GM23248 (cell line): Measurements from ENCODE around the gene IL17A. TPM values are rescaled to one million over a fixed set of nuclear protein-coding genes. Genes with fewer than 3 reads are reported as not detected.

Experiments
- DNase-seq: peaks from one replicate; pipeline ENCODE4 v3.0.0-alpha.2; 2015
- H2AFZ ChIP-seq: fragments of 200-600 bp; sonication (generic); 2 replicates; pipeline ENCODE4 v1.6.1; 2016; ENCODE audit warnings: antibody characterized with exemption
- H3F3A ChIP-seq: fragments of 200-600 bp; sonication (generic); 2 replicates; pipeline ENCODE4 v1.6.1; 2016; ENCODE audit warnings: mild to moderate bottlenecking, antibody characterized with exemption, mixed run types; ENCODE audit not compliant: insufficient read depth
- H3K27ac ChIP-seq: fragments of 200-600 bp; sonication (generic); 2 replicates; pipeline ENCODE4 v1.5.1; 2016; ENCODE audit warnings: mild to moderate bottlenecking
- H3K27me3 ChIP-seq: fragments of 200-600 bp; sonication (generic); replicated peaks from 2 replicates; pipeline ENCODE4 v1.6.1; 2016; ENCODE audit warnings: mild to moderate bottlenecking; ENCODE audit not compliant: insufficient read depth
- H3K36me3 ChIP-seq: fragments of 200-600 bp; sonication (generic); 2 replicates; pipeline ENCODE4 v1.6.1; 2016; ENCODE audit warnings: low read depth, mild to moderate bottlenecking
- H3K4me1 ChIP-seq: fragments of 200-600 bp; sonication (generic); 2 replicates; pipeline ENCODE4 v1.6.1; 2016; ENCODE audit warnings: mild to moderate bottlenecking; ENCODE audit not compliant: insufficient read depth
- H3K4me2 ChIP-seq: fragments of 200-600 bp; sonication (generic); one replicate; pipeline ENCODE4 v1.6.1; 2016; ENCODE audit warnings: mild to moderate bottlenecking; ENCODE audit not compliant: unreplicated experiment
- H3K4me3 ChIP-seq: fragments of 200-600 bp; sonication (generic); 2 replicates; pipeline ENCODE4 v1.5.1; 2016; ENCODE audit warnings: mild to moderate bottlenecking
- H3K79me2 ChIP-seq: fragments of 200-600 bp; sonication (generic); 2 replicates; pipeline ENCODE4 v1.6.1; 2016; ENCODE audit warnings: mild to moderate bottlenecking; ENCODE audit not compliant: insufficient read depth
- H3K9ac ChIP-seq: fragments of 200-600 bp; sonication (generic); 2 replicates; pipeline ENCODE4 v1.6.1; 2016; ENCODE audit warnings: mild to moderate bottlenecking
- H3K9me2 ChIP-seq: fragments of 200-600 bp; sonication (generic); 2 replicates; pipeline ENCODE4 v1.6.1; 2016; ENCODE audit warnings: mixed run types, mild to moderate bottlenecking, moderate library complexity; ENCODE audit not compliant: insufficient read depth
- H3K9me3 ChIP-seq: fragments of 200-600 bp; sonication (generic); one replicate; pipeline ENCODE4 v1.6.1; 2017; ENCODE audit warnings: low read depth
- H4K20me1 ChIP-seq: fragments of 200-600 bp; sonication (generic); 2 replicates; pipeline ENCODE4 v1.6.0; 2016; ENCODE audit not compliant: insufficient read depth
- EZH2 ChIP-seq: fragments of 200-600 bp; sonication (generic); IDR thresholded peaks from 2 replicates; pipeline ENCODE4 v1.6.1; 2018; ENCODE audit warnings: antibody characterized with exemption, mild to moderate bottlenecking; ENCODE audit not compliant: insufficient read depth, poor library complexity, severe bottlenecking
- EZH2phosphoT487 ChIP-seq: fragments of 200-600 bp; sonication (generic); IDR thresholded peaks from 2 replicates; pipeline ENCODE4 v1.6.1; 2018; ENCODE audit warnings: antibody characterized with exemption, moderate library complexity, mild to moderate bottlenecking, low read depth; ENCODE audit not compliant: insufficient read depth
- WGBS, 2 experiments: methylation state at CpG; one replicate each; pipeline ENCODE4 v1.1.6; 2015 to 2017; ENCODE audit warnings: low lambda C conversion rate in 2 of 2, low coverage in 1 of 2; ENCODE audit errors: missing lambda C conversion rate in 2 of 2; 5-methylcytosine and 5-hydroxymethylcytosine counted together
- in situ Hi-C: fragments of 300-500 bp; cut with MboI; formaldehyde crosslinking; loops from 2 replicates; pipeline ENCODE4 v1.15.0; 2020
- microRNA counts: library from miRNA; unstranded; fragments of <30 nt; microRNA quantifications from one replicate; lab custom pipeline; 2016
- microRNA-seq: library from miRNA; unstranded; fragments of <30 nt; microRNA quantifications from one replicate; pipeline ENCODE4, GENCODE V29; 2016; ENCODE audit warnings: borderline number of aligned reads
- polyA plus RNA-seq: library from polyadenylated mRNA; unstranded; fragments of >200 nt; fragmentation: Nextera tagmentation; extraction: Ambion mirVana; gene quantifications from 2 replicates; pipeline ENCODE4 v1.2.1, GENCODE V29; 2016
- small RNA-seq: library from RNA; depleted of rRNA; stranded (forward); fragments of <200 nt; gene quantifications from one replicate; pipeline ENCODE3, GENCODE V24; 2014; ENCODE audit warnings: low read depth, low replicate concordance
- total RNA-seq: library from RNA; depleted of rRNA; stranded (reverse); fragments of >200 nt; shearing (Covaris generic); gene quantifications from 2 replicates; pipeline ENCODE4 v1.2.3, GENCODE V29; 2014; rRNA removed

IL17A gene
- total and polyA plus RNA-seq, 2 experiments from 2014 or later, result not detected

GRCh38 chr6:52231406-52232127 lies 45.4 kb downstream of the IL17A start:
- Histone ChIP-seq H3K9ac (no peak overlapping the region), H3F3A (no peaks in the 10 kb centered on the region), H3K79me2 (no peaks in the 10 kb centered on the region), H3K9me2 (no peaks in the 10 kb centered on the region), H3K27me3 (no peaks in the 10 kb centered on the region), H3K9me3 (no peaks in the 10 kb centered on the region), H3K4me2 (no peak overlapping the region), H4K20me1 (no peaks in the 10 kb centered on the region), H3K4me3 (no peak overlapping the region), H3K36me3 (no peaks in the 10 kb centered on the region), H3K4me1 (no peaks in the 10 kb centered on the region), H3K27ac (no peak overlapping the region), H2AFZ (no peak overlapping the region)
- in situ Hi-C loops, result no loop called here
- no peak for DNase-seq
- WGBS, 2 experiments, result 43 to 46% methylated on average over 8 of the region's 8 CpGs
- no peak for TF ChIP-seq EZH2
- no peak for TF ChIP-seq EZH2phosphoT487

- WGBS, 2 experiments, result 30 to 31% methylated on average over 4 of the region's 4 CpGs
- no peak for DNase-seq
- Histone ChIP-seq H3K9ac (no peak overlapping the region), H3K9me3 (no peaks in the 10 kb centered on the region), H3F3A (no peaks in the 10 kb centered on the region), H3K4me2 (no peak overlapping the region), H3K36me3 (no peaks in the 10 kb centered on the region), H2AFZ (no peak overlapping the region), H3K4me1 (no peaks in the 10 kb centered on the region), H3K27me3 (no peaks in the 10 kb centered on the region), H4K20me1 (no peaks in the 10 kb centered on the region), H3K9me2 (no peaks in the 10 kb centered on the region), H3K4me3 (no peak overlapping the region), H3K27ac (no peak overlapping the region), H3K79me2 (no peaks in the 10 kb centered on the region)
- TF ChIP-seq EZH2phosphoT487 (no peak), EZH2 (no peak)
- in situ Hi-C loops, result no loop called here
These were observed 46.8 kb downstream of the IL17A start for GRCh38 chr6:52233005-52233404.

- Histone ChIP-seq H3F3A (no peaks in the 10 kb centered on the region), H3K27me3 (peaks cover 6% of the 10 kb centered on the region; the same call in 1 of the 2 replicates), H3K9me3 (no peaks in the 10 kb centered on the region), H3K4me3 (peak overlapping the region; percentile 19; the same call in 1 of the 2 replicates), H2AFZ (peak overlapping the region; percentile 49), H3K79me2 (no peaks in the 10 kb centered on the region), H3K9ac (no peak overlapping the region), H3K4me2 (no peak overlapping the region), H4K20me1 (no peaks in the 10 kb centered on the region), H3K4me1 (no peaks in the 10 kb centered on the region), H3K27ac (no peak overlapping the region), H3K9me2 (no peaks in the 10 kb centered on the region), H3K36me3 (no peaks in the 10 kb centered on the region)
- 37 to 38% methylated on average over 15 of the region's 15 CpGs for WGBS, 2 experiments
- TF ChIP-seq EZH2phosphoT487, result no peak
- DNase-seq, result peak; percentile 84
- in situ Hi-C loops, result no loop called here
These were observed 48.0 kb downstream of the IL17A start for GRCh38 chr6:52233975-52234823.

MicroRNAs within 50 kb of the gene (microRNA counts, 767-probe panel; counts per million panel counts)
- microRNA hsa-miR-133b (lab: Ali Mortazavi, UCI) (447 counts per million, percentile 86 among the panel's probes with 10 or more counts), microRNA hsa-miR-206 (lab: Ali Mortazavi, UCI) (447 counts per million, percentile 86 among the panel's probes with 10 or more counts)

Small RNAs within 50 kb of the gene (microRNA-seq; reads per million reads assigned to microRNA genes)
- gene MIR133B, result not detected
- gene MIR206, result 106 reads per million, percentile 49 among the genes with 10 or more reads in this experiment

Small RNAs within 50 kb of the gene (small RNA-seq; reads per million reads assigned to genes)
- gene MIR133B, result not detected
- not detected for gene MIR206

Other genes starting within 250 kb of the IL17A start
- gene PKHD1, start 98.8 kb upstream of the IL17A start, total RNA-seq, result not detected in 2 replicates
- not detected in 2 replicates for gene PKHD1, start 98.8 kb upstream of the IL17A start, polyA plus RNA-seq
- gene IL17F, start 58.1 kb downstream of the IL17A start, total RNA-seq, result not detected in 2 replicates
- gene IL17F, start 58.1 kb downstream of the IL17A start, polyA plus RNA-seq, result not detected in 2 replicates
- gene MCM3, start 98.4 kb downstream of the IL17A start, total RNA-seq, result 41.8 and 54.9 TPM in 2 replicates
- gene MCM3, start 98.4 kb downstream of the IL17A start, polyA plus RNA-seq, result 29.8 and 30.6 TPM in 2 replicates
- gene PAQR8, start 175.8 kb downstream of the IL17A start, total RNA-seq, result 1.5 and 3.4 TPM in 2 replicates
- gene PAQR8, start 175.8 kb downstream of the IL17A start, polyA plus RNA-seq, result 1.8 and 2.5 TPM in 2 replicates
- gene EFHC1, start 234.0 kb downstream of the IL17A start, total RNA-seq, result 21.6 and 36.1 TPM in 2 replicates
- gene EFHC1, start 234.0 kb downstream of the IL17A start, polyA plus RNA-seq, result 25.0 and 29.7 TPM in 2 replicates